Right lobe of liver (tissue), 4 donors: Measurements from ENCODE around the gene OR6B1.
"Not testable (repeated sequence)": the region's sequence is repeated elsewhere in the genome, so short reads cannot be mapped to it uniquely, and the experiment has no call there.

Experiments used
- POLR2A ChIP-seq: fragments of 450-650 bp; IDR thresholded peaks from one replicate; pipeline ENCODE4 v1.6.1; 2017; ENCODE audit warnings: antibody characterized with exemption, mild to moderate bottlenecking
- TF ChIP-seq, protein P1 (sequence below), 4 donors: fragments of 200-600 bp in 3 of 4; fragments of 450-650 bp in 1 of 4; IDR thresholded peaks; one replicate each; pipeline versions ENCODE4 v1.5.1 to v1.8.0; 2016 to 2022; ENCODE audit warnings: antibody characterized with exemption in 4 of 4, mild to moderate bottlenecking in 2 of 4
- donor health status: DM: no; HTN: no; CAD: no.
- donor health status: DM: no; HTN: no; CAD: no.
- donor health status: DM: no; HTN: yes; CAD: no.

DNA sequence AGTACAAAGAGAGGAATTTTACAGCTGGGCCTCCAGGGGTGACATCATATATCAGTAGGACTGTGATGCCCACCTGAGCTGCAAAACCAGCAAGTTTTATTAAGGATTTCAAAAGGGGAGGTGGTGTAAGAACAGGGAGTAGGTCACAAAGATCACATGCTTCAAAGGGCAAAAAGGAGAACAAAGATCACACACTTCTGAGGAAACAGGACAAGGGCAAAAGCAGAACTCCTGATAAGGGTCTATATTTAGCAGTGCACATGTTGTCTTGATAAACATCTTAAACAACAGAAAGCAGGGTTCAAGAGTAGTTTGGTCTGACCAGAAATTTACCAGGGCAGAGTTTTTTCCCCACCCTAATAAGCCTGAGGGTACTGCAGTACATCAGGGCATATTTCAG, 9.9 kb downstream of the OR6B1 start:
- TF ChIP-seq, protein P1, sequence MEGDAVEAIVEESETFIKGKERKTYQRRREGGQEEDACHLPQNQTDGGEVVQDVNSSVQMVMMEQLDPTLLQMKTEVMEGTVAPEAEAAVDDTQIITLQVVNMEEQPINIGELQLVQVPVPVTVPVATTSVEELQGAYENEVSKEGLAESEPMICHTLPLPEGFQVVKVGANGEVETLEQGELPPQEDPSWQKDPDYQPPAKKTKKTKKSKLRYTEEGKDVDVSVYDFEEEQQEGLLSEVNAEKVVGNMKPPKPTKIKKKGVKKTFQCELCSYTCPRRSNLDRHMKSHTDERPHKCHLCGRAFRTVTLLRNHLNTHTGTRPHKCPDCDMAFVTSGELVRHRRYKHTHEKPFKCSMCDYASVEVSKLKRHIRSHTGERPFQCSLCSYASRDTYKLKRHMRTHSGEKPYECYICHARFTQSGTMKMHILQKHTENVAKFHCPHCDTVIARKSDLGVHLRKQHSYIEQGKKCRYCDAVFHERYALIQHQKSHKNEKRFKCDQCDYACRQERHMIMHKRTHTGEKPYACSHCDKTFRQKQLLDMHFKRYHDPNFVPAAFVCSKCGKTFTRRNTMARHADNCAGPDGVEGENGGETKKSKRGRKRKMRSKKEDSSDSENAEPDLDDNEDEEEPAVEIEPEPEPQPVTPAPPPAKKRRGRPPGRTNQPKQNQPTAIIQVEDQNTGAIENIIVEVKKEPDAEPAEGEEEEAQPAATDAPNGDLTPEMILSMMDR (IDR thresholded peaks at IDR 0.05): not testable (repeated sequence)
- not testable (repeated sequence) for TF ChIP-seq POLR2A
